Measurements from ENCODE around the gene BRD3OS. TPM values are rescaled to one million over a fixed set of nuclear protein-coding genes. Genes with fewer than 3 reads are reported as not detected.

Gene BRD3OS
- 12.8 and 16.0 TPM in 2 replicates for total RNA-seq (2014; rRNA removed; shearing (Covaris generic))
- polyA plus RNA-seq (2016; fragmentation: Nextera tagmentation; extraction: Ambion mirVana) = 9.2 and 10.9 TPM in 2 replicates
- long read RNA-seq, full-length matches to known transcripts = 37 of 44 reads
- long read RNA-seq, partial matches to known transcripts = 3 of 44 reads
- long read RNA-seq, other reads (novel, unspliced or antisense) = 4 of 44 reads

- H3K79me2 ChIP-seq (replicated peaks; ENCODE audit: insufficient read depth) = no peaks in the 10 kb centered on the region
- Mint-ChIP-seq H3K4me3 (peak within 1 kb of the TSS; percentile 76), H3K27ac (0 out of 2 replicates have a peak within 1 kb of the TSS, but pooled peaks have one; percentile 3), H3K4me1 (peaks cover 14% of the 10 kb centered on the region), H3K9me3 (no peaks in the 10 kb centered on the region; the same call in 2 of the 3 replicates), H3K36me3 (ENCODE audit: low read depth) (peaks cover 6% of the 10 kb centered on the region; the same call in 2 of the 3 replicates), H3K27me3 (ENCODE audit: insufficient read depth, low read depth, poor library complexity) (no peaks in the 10 kb centered on the region)
- no peaks in the 10 kb centered on the region for H3K36me3 ChIP-seq (ENCODE audit: insufficient read depth)
- H3K4me2 ChIP-seq = peak within 1 kb of the TSS; percentile 92
- peaks cover 13% of the 10 kb centered on the region for H3K4me1 ChIP-seq (ENCODE audit: insufficient read depth)
- peak; percentile 46 for TF ChIP-seq POLR2AphosphoS5 (IDR thresholded peaks at IDR 0.05; ENCODE audit: low read depth)
- no peak for TF ChIP-seq ZNF462 (CRISPR knock-in tag; IDR thresholded peaks at IDR 0.05)
- peak; percentile 62 for TF ChIP-seq CREB1 (CRISPR knock-in tag; IDR thresholded peaks at IDR 0.05; ENCODE audit: low read depth)
- no peak for TF ChIP-seq ZNF331 (CRISPR knock-in tag; IDR thresholded peaks at IDR 0.05; ENCODE audit: low read depth)
- peak; percentile 50; the same call in 1 of the 2 replicates for TF ChIP-seq ETS1 (IDR thresholded peaks at IDR 0.05)
- peak within 1 kb of the TSS; percentile 86 for H2AFZ ChIP-seq
- peak within 1 kb of the TSS; percentile 80 for H3K4me3 ChIP-seq
- no peak within 1 kb of the TSS for H3K27ac ChIP-seq (ENCODE audit: low read depth)
- 0 out of 2 replicates have a peak, but pooled peaks cover 5% of the 10 kb centered on the region for H3F3A ChIP-seq (replicated peaks; ENCODE audit: low read depth)
- H3K27me3 ChIP-seq (ENCODE audit: insufficient read depth) = no peaks in the 10 kb centered on the region
- H4K20me1 ChIP-seq (replicated peaks; ENCODE audit: insufficient read depth) = no peaks in the 10 kb centered on the region; the same call in 1 of the 2 replicates
- ATAC-seq = peak; percentile 79
- peak; percentile 99 for DNase-seq (ENCODE audit: low spot score)
- H3K9me2 ChIP-seq (ENCODE audit: insufficient read depth) = no peaks in the 10 kb centered on the region
These were observed at the start of gene BRD3OS for GRCh38 chr9:134024828-134025605. TSS of gene BRD3OS (plus strand) at chr9:134025481. CDS start at chr9:134026748, 1,267 bp downstream.
